Bone marrow (tissue), 2 donors: ENCODE measurements around the gene MRRF.

Source experiments
- DNase-seq, 2 donors: peaks; one replicate each; lab custom pipeline; 2025; lab: John Stamatoyannopoulos, UW

Gene MRRF

DNA sequence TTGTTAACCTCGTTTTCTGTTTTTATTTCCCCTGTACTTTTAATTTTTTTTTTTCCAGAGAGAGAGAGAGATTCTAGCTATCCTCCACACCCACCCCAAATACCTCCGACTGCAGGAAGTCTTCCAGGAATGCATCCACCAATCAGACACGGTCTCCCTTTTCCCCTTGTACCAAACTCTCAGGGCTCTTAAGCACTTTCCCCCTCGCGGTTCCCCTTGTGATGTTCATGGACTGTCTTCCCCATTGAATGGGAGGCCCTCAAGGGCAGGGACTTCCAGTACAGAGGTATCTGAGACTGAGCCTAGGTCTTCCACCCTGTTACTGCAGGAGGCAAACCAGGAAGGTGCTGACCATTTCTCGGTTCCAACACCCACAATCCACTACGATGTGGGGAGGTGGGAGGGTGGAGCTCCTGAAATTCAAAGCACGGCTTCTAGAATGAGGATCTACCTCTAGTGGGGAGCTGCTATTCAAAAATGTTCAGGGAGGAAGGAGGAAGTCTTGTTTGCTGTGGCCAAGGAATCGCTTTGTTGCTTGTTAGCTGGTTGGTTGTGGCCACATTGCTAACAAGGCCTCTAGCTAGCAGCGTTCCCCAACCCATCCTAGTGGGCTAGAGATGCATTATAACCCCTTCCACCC lies 68.6 kb downstream of the MRRF start:
- no peak for DNase-seq

DNA sequence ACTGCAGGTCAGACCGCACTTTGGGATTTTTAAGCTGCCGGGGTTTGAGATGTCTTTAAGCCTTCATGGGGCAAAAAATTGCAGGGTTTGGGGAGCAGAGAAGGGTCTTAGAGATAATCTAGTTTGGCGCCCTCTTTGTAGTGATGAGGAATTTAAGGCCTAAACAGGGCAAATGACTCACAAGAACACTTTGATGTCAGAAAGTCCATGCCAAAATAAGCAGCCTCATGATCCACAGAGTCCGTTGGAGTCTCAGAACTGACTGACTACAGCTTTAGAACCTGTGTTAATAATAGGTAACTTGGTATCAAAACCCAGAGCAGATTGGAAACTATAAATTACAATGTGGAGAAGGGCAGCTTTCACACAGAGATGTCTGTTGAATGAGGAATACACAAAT lies 70.2 kb downstream of the MRRF start:
- no peak for DNase-seq

DNA sequence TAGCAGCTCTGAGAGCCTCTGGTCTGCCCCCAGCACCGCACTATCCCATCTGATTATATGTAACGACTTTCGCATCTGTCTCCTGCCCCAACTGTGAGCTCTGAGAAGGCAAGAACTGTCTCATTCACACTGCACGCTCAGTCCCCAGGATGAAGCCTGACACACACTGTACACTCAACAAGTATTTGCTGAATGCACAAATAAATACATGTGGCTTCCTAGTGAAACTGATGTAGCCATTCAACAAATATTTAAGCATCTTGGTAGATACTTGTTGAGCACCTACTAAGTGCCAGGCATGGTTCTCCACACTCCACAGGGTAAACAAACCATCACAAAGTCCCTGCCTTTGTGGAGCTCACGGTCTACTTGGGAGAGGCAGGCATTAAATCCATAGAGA lies 71.5 kb downstream of the MRRF start:
- DNase-seq, result no peak

DNA sequence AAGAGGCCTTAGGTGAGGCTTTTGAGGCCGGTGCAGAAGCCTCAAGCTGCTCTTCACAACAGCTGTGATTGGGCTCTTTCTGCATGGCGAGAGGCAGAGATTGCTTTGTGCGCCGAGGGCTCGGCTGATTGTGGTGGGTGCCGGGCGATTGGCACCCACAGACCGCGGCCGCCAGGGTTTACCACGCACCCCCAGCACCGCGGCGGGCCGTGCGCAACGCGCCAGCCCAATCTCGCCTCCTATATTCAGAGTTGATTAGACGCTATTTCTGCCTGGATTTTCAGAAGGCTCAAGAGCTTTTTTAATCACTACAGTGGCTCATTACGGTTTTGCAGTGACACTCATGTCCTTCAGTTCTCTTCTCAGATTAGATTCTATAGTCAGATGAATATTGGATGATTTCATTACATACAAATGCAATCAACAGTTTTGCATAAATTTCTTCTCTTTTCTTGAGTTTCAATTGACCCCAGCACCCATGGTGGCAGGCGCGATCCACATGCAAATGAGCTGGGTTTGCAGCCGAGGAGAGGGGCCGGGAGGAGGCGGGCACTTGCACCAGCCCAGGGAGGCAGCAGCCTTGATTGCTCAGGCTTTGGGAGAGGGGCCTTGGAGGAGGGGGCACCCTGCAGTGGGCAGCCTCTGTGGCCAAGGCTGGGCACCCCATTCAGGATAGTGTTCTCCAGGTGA lies 72.3 kb downstream of the MRRF start:
- DNase-seq, result no peak

DNA sequence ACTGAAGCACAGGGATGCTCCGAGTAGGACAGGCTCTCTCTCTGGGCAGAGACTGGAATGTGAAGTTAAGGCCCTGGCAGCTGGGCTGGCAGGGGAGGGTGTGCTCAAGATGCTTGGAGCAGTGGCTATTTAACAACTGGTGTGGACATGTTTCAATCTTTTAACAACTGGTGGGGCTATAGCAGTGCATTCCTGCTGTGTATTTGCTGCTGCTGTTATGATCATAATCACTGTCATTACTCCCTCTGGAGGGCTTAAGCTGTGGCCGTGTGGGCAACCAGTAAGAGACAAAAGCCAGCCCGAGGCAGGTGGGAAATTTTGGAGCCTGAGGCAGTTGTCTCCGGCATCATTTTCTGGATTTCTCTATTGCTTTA lies 72.9 kb downstream of the MRRF start:
- no peak for DNase-seq

DNA sequence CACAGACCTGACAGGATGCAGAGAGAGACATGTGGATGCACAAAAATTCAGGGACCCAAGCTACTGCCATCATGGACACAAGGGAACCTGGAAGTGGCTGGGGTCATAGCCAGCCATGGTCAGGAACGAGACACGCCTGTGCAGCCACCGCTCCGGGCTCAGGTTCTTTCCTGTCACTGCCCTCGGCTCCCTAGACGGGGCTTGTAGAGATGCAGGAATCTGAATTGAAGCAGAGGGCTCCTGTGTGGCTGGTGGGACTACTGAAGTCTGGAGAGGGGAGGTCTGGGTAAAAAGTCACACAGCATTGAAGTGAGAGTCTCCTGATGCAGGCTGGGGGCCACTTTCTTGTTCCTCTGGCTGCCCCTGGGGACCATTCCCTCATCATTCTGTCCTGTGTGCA lies 73.9 kb downstream of the MRRF start:
- DNase-seq, result no peak

DNA sequence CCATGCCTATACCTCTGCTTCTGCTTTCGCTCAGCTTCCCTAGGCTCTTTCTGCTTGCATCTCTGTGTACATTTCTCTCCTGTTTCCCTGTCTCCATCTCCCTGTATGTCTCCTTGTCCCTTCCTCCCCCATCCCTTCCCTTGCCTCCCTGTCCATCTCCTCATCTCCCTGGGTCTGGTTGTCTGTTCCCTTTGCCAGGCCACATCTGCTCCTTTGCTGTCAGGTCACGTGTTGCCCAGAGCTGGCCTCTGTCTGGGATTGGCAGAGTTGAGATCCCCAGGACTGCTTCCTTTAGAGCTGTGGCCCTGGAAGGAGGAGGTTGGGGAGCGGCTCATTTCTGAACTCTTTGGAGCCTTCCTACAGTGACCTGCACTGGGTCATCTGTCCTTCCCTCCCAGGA lies 74.3 kb downstream of the MRRF start:
- no peak for DNase-seq

DNA sequence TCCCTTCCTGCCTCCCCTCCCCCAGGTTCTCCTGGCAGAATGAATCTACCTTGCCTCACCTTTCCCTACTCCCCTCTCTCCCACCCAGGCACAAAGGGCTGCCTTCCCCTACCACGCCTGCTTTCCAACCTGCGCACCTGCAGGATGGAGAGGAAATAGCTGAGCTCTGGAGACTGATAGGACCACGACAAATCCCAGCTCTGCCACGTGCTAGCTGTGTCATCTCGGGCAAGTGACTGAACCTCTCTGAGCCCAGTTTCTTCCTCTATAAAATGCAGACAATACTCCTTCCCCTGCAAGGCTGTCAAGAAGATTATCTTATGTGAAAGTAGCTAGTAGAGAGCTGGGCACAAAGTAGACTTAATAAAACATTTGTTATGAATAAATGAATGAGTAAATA lies 74.9 kb downstream of the MRRF start:
- DNase-seq, result no peak

DNA sequence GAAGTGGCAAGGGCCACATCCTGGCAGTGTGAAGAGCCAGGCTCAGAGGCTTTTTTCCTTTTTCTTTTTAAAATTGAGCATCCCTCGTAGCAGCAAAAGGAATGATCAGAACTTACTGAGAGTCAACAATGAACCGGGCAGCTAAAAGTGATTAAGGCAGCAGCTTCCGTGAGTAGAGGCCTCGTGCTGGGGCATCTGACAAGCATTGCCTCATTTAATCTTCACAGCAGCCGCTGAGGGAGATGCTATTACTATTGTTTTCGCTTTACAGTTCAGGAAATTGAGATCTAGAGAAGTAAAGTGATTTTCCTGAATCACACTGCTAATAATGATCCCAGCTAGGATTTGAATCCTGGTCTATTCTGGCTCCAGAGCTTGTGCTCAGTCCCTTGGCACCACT lies 75.5 kb downstream of the MRRF start:
- DNase-seq, result no peak

DNA sequence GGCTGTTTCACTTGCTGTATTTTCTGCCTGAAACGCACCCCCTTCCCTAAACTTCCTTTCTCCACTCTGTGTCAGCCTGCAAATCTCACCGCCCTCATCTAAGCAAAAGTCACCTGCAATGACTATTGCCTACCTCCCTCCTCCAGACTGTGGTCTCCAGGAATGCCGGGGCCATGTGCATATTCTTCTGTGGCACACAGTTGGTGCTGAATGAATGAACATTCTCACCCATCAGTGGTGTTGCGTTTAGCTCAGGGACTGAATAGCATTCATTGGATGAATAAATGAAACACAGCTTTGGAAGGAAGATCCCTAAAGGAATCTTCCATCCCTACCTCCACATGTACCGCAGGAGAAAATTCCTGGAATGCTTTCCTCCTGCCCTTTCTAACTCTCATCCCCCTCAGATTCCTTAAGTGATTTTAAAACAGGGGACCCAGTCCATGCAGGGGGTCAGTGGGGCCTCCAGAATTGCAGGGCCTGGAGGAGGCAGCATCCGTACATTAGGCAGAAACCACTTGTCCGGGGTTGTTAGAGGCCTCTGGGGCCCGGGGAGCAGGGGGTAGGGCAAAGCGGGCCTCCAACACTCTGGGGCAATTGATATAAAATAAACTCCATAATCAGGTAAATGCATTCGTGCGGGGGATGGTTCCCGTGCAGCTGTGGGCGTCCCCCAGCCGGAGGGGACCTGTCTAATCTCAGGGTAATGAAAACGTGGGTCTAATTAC lies 77.8 kb downstream of the MRRF start:
- no peak for DNase-seq

DNA sequence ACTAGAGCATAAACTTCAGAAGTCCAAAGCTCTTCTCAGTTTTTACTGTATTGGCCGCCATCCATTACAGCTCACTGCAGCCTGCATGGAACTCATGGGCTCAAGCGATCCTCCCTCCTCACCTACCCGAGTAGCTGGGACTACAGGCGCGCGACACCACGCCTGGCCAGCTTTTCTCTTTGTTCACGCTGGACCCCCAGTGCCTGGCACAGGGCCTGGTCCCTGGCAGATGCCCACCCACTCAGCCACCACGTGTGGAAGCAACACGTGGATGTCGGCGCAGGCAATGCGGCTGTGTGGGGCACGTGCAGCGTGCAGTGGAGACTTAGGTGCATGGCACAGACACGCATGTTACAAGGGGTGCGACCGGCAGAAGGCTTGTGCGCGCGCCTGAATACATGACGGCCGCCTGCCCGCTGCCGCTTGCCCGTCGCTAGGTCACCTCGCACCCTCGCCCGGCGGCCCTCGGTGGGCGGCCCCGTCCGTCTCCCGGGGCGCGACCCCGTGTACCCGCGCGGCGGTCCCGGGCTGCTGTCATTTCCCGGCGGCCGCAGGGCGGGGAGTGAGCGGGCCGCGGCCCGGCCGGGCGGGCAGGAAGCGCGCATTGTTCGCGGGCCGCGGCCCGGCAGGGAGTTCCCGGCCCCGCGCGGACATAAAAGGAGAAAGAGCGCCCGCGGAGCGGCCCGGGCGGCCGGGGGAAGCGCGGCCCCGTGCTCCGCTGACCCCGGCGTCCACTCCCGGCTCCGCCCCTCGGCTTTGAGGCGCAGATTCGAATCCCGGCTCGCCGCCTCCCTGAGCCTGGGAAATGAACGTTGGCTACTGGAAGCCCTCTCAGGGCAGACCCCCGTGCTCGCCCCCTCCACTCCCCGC lies 82.0 kb downstream of the MRRF start:
- DNase-seq, result no peak

DNA sequence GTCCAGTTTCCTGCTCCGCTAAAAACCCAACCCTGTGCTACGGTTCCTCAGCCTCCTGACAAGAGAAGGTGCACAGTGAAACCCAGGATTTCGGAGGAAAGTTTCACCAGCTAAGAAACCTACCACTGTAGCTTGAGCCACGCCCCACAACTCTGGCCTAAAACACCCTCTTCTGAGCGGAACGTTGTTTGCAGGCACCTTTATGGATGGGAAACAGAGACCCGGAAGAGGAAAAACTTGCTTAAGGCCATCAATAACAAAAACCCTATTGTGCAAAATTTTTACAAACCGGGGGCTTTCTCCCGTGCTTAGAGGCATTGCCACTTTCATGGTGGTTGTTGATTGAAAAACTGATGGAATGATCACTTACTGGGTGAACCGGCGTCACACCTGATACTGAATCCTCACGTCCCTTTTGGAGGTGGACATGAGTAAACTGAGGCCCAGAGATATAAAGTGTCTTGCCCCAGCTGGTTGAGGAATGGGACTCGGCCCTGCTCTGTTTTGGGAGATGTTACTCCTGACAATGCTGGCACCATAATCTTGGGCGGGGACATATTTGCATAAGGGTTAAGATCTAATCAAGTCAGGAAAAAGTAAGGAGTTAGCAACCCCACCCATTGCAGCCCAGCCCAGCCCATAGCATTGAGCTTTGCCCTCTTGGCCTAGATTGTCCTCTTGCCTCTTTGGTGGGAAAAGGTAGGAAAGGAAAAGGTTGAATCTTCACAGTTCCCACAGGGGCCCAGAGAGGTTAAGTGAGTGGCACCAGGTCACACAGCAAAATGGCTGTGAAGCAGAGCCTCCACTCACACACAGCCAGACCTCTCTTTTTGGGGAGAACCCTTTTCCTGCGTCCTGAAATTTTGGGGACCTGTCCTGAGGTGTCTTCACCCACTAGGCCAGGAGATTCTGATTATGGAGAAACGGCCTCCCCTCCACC lies 82.9 kb downstream of the MRRF start:
- DNase-seq, result no peak

DNA sequence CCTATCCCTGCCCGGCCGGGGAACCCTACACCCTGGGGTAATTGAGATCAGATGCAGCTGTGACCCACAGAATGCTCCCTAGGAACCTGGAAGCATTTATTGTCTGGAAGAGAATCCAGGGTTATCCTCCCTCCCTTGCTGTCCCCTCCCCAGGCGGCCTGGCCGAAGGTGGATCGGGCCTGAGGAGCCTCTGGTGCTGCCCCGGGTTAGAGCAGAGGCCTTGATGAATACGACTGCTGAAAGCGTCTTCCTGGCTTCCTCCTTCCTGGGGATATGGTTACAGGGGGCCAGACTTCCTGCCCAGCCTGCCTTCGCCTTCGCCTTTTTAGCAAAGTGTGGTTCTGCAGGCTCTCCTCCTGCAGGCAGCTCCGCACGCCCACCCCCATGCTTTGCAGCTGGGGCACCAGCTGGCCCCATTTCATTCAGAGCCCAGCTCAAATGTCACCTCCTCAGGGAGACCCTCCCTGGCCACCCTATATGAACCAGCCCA lies 83.7 kb downstream of the MRRF start:
- peak in 1 of 2 donors; percentile 47 for DNase-seq

DNA sequence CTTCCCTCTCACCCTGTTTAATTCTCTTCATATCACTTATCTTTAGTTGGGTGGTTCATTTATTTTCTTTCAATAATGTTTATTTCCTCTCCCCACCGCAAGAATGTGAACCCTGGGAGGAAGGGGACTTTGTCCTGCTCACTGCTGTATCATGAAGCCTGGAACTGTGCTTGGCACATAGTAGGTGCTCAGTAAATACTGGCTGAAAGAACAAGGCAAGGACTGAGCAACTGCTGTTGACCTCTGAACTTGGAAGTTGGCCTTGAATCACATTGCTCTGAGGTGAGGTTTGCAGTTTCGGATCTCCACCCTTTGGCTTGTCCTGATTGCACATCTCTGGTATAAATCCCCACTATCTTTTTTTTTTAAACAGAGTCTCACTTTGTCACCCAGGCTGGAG lies 84.1 kb downstream of the MRRF start:
- DNase-seq, result no peak

DNA sequence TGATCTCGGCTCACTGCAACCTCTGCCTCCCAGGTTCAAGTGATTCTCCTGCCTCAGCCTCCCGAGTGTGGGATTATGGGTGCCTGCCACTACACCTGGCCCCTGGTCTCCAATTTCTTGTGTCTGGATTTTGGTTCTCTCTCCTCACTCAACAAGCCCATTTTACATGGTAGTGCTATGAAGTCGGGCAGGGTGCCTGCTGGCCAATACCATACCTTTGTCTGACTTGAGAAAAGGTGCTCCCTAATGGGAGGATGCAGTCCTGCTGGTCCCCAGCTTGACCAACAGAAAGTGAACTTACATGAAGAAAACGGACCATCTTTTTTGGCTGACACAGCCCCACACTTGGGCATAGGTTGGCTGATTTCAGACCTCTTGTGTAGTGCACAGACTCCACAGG lies 84.5 kb downstream of the MRRF start:
- DNase-seq, result no peak

DNA sequence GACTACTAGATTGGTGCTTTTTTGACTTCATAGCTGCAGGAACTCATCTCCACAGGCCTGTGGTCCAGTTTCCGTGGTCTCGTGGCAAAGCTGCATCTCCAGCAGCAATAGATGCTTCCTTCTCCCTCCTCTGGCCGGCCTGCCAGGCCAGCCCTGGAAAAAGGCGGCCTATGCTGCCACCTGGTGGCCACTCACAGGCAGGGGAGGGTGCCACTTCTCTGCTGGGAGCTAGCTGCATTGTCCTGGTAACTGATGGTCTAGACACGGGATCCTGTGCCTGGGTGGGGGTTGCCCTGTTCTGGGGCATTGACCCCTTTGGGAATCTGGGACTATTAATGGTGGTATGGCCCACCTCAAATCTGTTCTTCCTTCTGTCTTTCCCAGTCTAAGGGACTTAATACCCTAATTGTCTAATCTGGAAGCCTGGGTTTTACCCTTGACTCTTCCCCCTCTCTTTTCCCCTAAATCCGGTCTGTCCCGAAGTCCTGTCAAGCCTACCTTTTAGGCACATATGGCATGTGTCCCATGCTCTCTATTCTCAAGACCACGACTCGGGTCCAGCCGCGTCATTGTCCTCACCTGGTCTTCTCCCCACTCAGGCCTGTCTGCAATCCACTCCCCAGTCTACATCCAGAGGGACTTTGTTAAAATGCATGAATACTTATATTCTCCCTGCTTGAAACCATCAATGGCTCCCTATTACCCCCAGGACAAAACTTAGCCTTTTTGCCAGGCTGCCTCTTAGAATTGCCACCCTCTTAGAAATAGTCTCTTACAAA lies 86.1 kb downstream of the MRRF start:
- peak; percentile 54 to 73 for DNase-seq

DNA sequence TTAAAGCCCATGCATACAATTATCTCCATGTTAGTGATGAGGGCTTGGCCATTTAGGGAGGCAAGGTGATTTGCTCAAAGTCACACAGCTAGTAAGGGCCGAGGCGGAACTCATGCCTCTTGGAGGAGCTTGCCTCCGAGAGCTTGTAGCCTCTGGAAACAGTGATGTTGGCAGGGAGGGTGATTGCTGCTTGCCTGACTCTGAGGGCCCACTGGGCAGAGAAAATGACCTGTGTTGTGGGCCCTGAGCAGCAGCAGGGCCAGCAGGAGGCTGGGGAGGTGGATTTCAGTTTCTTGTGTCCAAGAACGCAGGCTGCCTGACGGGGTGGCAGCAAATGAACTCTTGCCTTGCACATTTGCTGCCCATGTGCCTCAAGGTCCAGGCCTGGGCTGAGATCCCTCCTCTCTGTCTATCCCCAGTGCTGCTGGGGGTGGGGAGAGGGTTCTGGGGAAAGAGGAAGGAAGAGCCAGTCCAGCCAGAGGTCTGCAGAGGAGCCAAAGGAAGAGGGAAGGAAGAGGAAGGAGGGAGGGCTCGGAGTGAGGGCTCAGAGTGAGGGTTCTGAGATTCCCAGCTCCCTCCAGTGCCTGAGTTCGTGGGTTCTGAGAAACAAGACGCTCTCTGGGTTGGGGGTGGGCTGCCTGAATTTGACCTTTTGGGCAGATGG lies 90.0 kb downstream of the MRRF start:
- no peak for DNase-seq

DNA sequence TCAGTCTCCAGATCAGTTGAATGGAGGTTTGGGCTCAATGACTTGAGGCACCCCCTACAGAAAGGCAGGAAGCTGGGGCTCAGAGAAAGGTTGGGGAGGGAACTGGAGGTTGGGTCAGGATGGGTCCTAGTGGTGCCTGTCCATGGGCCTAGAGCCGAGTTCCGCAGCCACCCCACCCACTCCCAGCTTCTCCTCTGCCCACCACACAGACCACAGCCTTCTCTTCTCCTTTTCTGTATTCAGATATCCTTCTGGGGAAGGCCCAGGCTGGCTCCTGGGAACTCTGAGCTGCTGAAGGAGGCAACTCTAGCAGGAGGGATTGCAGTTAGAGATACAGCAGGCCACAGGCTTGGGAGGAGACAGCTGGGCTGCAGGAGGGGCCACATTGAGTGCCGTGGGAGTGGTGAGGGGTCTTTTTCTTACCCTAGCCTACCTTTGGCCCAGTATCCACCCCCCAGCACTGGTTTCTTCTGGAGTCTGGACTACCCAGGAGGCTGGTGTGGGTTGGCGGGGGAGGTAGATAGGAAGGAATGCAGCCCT lies 90.7 kb downstream of the MRRF start:
- DNase-seq, result no peak

DNA sequence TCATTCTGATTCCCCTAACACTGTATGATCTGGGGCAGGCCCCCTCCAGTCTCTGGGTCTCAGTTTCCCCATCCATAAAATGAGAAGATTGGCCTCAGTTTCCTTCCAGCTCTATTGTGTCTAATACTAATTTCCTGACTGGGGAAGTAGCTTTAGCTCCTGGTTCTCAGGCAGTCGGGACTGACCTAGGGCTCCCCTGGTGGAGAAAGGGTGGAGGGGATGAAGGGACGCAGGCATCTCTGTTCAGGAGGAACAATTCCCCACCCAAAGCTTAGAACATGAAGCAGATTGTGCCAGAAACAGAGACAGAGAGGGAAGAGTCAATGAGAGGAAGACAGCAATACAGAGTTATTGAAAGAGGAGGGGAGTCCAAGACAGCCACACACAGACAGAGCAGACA lies 91.9 kb downstream of the MRRF start:
- DNase-seq, result no peak

DNA sequence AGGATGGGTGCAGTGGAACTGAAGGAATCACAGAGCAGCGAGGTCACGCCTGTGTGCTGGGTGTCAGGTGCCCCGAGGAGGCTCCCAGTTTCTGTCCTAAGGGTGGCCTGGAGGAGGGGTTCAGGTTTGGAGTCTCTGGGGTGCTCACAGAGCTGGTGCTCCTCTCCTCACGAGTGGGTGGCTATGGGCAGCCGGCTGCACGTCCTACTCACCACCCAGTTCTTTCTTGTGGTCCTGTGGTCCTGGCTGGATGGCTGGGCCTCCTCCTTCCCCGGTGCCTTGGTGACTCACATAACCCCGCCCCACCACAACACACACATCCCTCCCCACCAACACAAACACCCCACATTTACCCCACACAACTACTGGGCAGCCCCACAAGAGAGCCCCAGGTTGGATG lies 96.2 kb downstream of the MRRF start:
- DNase-seq, result no peak
